Measurements from ENCODE around the gene NUP93. TPM values are rescaled to one million over a fixed set of nuclear protein-coding genes. Genes with fewer than 3 reads are reported as not detected.

NUP93 gene
- total RNA-seq, 1 donor from 2014 or later = 57.2 TPM

DNA sequence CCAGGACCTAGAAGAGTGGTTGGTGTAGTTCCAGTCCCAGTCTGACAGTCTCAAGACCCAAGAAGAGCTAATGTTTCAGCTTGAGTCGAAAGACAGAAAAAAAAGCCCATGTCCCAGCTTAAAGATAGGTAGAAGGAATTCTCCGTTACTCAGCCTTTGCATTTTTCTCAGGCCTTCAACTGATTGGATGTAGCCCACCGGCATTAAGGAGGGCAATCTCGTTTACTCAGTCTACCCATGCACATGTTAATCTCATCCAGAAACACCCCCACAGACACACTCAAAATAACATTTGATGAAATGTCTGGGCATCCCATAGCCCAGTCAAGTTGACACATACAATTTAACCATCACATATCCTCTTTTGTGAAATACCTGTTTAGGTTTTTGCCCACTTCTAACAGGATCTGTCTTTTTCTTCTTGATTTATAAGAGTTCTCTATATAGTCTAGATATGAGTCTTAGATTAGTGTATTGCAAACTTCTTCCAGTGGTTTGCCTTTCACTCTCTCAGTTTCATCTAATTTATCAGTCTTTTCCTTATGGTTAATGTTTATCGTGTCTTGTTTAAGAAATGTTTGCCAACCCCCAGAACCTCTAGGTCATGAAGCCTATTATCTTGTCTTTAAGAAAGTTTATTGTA lies 7.6 kb upstream of the NUP93 start:
- no peak overlapping the region for H3K4me3 ChIP-seq
- no peaks in the 10 kb centered on the region for H3K9me3 ChIP-seq
- TF ChIP-seq, protein P1, sequence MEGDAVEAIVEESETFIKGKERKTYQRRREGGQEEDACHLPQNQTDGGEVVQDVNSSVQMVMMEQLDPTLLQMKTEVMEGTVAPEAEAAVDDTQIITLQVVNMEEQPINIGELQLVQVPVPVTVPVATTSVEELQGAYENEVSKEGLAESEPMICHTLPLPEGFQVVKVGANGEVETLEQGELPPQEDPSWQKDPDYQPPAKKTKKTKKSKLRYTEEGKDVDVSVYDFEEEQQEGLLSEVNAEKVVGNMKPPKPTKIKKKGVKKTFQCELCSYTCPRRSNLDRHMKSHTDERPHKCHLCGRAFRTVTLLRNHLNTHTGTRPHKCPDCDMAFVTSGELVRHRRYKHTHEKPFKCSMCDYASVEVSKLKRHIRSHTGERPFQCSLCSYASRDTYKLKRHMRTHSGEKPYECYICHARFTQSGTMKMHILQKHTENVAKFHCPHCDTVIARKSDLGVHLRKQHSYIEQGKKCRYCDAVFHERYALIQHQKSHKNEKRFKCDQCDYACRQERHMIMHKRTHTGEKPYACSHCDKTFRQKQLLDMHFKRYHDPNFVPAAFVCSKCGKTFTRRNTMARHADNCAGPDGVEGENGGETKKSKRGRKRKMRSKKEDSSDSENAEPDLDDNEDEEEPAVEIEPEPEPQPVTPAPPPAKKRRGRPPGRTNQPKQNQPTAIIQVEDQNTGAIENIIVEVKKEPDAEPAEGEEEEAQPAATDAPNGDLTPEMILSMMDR (IDR thresholded peaks at IDR 0.05) = no peak
- intact Hi-C loops (cut with DNase I) = no loop called here
- H3K36me3 ChIP-seq = no peaks in the 10 kb centered on the region
- H3K4me1 ChIP-seq = no peaks in the 10 kb centered on the region
- no peak for DNase-seq
- no peak for ATAC-seq
- no peak overlapping the region for H3K27ac ChIP-seq
- H3K27me3 ChIP-seq = no peaks in the 10 kb centered on the region

DNA sequence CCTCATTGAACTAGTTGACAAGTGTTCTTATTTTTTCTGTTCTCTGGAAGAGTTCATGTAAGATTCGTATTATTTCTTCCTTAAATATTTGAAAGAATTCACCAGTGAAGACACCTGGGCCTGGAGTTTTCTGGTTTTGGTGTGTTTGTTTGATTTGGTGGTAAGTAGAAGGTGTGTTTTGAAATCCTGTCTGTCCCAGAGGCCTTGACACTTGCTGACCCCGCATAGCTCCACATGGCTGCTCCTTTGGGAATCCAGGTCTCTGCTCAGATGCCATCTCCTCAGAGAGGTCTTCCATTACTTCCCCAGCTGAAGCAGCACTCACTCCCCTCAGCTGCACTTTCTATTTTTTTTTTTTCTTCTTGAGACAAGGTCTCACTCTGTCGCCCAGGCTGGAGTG lies 5.7 kb upstream of the NUP93 start:
- Histone ChIP-seq H3K27me3 (no peaks in the 10 kb centered on the region), H3K9me3 (no peaks in the 10 kb centered on the region), H3K36me3 (no peaks in the 10 kb centered on the region), H3K4me3 (no peak overlapping the region), H3K4me1 (peaks cover 5% of the 10 kb centered on the region), H3K27ac (no peak overlapping the region)
- no peak for ATAC-seq
- no peak for DNase-seq
- intact Hi-C loops (cut with DNase I) = no loop called here
- TF ChIP-seq, protein P1 (IDR thresholded peaks at IDR 0.05) = no peak

DNA sequence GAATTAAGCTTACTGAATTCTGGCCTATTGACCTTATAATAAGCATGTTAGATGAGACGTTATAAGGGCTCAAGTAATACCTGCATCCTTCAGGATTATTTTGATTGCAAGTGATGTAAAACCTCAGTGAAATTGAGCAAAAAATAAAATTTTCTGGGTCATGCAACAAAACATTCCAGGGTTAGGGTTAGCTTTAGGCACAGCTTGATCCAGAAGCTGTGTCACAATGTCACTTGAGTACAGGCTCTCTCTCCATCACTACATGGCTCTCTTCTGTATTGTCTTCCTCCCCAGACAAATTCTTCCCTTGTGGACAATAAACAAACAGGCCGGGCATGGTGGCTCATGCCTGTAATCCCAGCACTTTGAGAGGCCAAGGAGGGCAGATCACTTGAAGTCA lies 3.6 kb upstream of the NUP93 start:
- DNase-seq (no peak), ATAC-seq (no peak)
- Histone ChIP-seq H3K27me3 (no peaks in the 10 kb centered on the region), H3K4me1 (peaks cover 16% of the 10 kb centered on the region), H3K27ac (no peak overlapping the region), H3K36me3 (no peaks in the 10 kb centered on the region), H3K9me3 (no peaks in the 10 kb centered on the region), H3K4me3 (no peak overlapping the region)
- intact Hi-C loops (cut with DNase I) = no loop called here
- TF ChIP-seq, protein P1 (IDR thresholded peaks at IDR 0.05) = no peak

DNA sequence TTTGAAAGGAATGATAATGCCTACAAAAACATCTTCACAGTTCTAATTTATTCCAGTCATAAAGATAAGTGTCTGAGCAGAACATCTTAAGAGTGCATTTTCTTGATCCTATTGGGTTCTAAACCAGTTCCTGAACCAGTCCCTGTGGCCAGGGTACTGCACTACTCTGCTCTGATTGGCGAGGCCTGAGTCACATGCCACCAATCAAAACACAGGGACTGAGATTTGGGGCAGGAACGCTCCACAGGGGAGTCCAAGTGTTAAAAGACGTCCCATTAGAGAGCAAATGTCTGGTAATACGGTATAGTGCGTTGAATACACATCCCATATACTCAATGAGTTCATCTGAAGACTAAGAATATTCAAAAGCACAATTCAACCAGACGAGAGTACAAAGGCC lies 3.0 kb upstream of the NUP93 start:
- DNase-seq = no peak
- TF ChIP-seq, protein P1 (IDR thresholded peaks at IDR 0.05) = no peak
- Histone ChIP-seq H3K4me1 (peaks cover 16% of the 10 kb centered on the region), H3K27me3 (no peaks in the 10 kb centered on the region), H3K9me3 (no peaks in the 10 kb centered on the region), H3K4me3 (no peak overlapping the region), H3K27ac (no peak overlapping the region), H3K36me3 (no peaks in the 10 kb centered on the region)
- ATAC-seq = no peak
- intact Hi-C loops (cut with DNase I) = no loop called here

DNA sequence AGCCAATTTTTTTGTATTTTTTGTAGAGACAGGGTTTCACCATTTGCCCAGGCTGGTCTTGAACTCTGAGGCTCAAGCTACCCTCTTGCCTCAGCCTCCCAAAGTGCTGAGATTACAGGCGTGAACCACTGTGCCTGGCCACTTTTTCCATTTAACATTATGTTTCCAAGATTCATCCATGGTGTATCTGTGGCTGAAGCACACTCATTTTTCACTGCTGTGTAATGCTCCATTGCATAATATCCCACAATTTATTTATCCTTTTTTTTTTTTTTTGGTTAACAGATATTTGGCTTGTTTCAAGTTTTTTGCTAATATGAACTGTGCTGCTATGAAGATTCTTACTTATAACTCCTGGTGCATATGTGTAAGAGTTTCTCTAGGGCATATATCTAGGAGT lies 1.9 kb upstream of the NUP93 start:
- Histone ChIP-seq H3K27me3 (no peaks in the 10 kb centered on the region), H3K27ac (no peak overlapping the region), H3K4me1 (peaks cover 16% of the 10 kb centered on the region), H3K9me3 (no peaks in the 10 kb centered on the region), H3K36me3 (no peaks in the 10 kb centered on the region), H3K4me3 (no peak overlapping the region)
- DNase-seq = no peak
- no peak for ATAC-seq
- intact Hi-C loops (cut with DNase I) = no loop called here
- TF ChIP-seq, protein P1 (IDR thresholded peaks at IDR 0.05) = no peak

Measured in upper lobe of right lung (tissue), 1 donor.